ENCODE results near the gene TEAD4. TPM values are rescaled to one million over a fixed set of nuclear protein-coding genes. Genes with fewer than 3 reads are reported as not detected.

The TEAD4 gene
- total and polyA plus RNA-seq, 2 experiments from 2014 or later = 68.1 to 145 TPM

DNA sequence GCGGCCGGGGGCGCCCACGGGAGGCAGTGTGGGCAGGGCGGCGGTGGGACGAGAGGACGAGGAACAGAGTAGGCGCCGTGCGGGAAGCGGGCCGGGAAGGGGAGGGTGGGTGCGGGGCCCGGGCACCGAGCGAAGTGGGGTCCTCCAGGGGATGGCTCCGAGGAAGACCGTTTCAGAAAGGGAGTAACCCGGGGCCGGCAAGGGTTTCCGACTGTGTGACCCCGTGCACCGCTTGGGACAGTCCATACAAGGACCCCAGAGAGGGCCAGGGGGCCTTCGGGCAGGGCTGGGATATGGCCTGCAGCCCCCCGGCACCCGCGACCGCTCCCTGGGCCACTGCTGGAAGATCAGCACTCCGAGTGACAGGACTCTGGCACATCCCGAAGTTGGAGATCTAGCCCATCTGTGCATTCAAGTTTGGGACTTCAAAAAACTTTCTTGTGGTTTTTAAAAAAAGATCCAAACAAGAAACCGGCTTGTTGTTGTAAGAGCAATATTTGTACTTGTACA is 118.4 kb downstream of the TEAD4 start:
- Histone ChIP-seq H3K4me1 (ENCODE audit: insufficient read depth) (peaks cover 12% of the 10 kb centered on the region; the same call in 1 of the 2 replicates), H3K4me3 (peak overlapping the region; percentile 76), H3K9me2 (ENCODE audit: insufficient read depth) (no peaks in the 10 kb centered on the region), H3K36me3 (ENCODE audit: insufficient read depth) (no peaks in the 10 kb centered on the region), H3F3A (replicated peaks; ENCODE audit: low read depth) (0 out of 2 replicates have a peak, but pooled peaks cover 2% of the 10 kb centered on the region), H3K4me2 (peak overlapping the region; percentile 75), H2AFZ (peak overlapping the region; percentile 83; the same call in 1 of the 2 replicates), H3K27me3 (ENCODE audit: insufficient read depth) (0 out of 2 replicates have a peak, but pooled peaks cover 9% of the 10 kb centered on the region), H3K79me2 (replicated peaks; ENCODE audit: insufficient read depth) (peaks cover 11% of the 10 kb centered on the region), H4K20me1 (replicated peaks; ENCODE audit: insufficient read depth) (peaks cover 12% of the 10 kb centered on the region; the same call in 1 of the 2 replicates), H3K27ac (ENCODE audit: low read depth) (no peak overlapping the region)
- Mint-ChIP-seq H3K27ac (no peak overlapping the region), H3K4me3 (peak overlapping the region; percentile 72), H3K4me1 (peaks cover 8% of the 10 kb centered on the region), H3K27me3 (ENCODE audit: insufficient read depth, low read depth, poor library complexity) (peaks cover 21% of the 10 kb centered on the region), H3K9me3 (no peaks in the 10 kb centered on the region; the same call in 1 of the 3 replicates), H3K36me3 (ENCODE audit: low read depth) (peaks cover 5% of the 10 kb centered on the region; the same call in 1 of the 3 replicates)
- ATAC-seq (peak; percentile 12), DNase-seq (ENCODE audit: low spot score) (peak; percentile 42)
- TF ChIP-seq JUNB (IDR thresholded peaks at IDR 0.05; ENCODE audit: unreplicated experiment) = no peak
- TF ChIP-seq POLR2AphosphoS5 (IDR thresholded peaks at IDR 0.05; ENCODE audit: low read depth) = no peak
- TF ChIP-seq REST (IDR thresholded peaks at IDR 0.05; ENCODE audit: unreplicated experiment) = no peak
- no peak for TF ChIP-seq ZNF462 (CRISPR knock-in tag; IDR thresholded peaks at IDR 0.05)
- TF ChIP-seq STAT1 (IDR thresholded peaks at IDR 0.05; ENCODE audit: unreplicated experiment) = no peak
- TF ChIP-seq, protein P1, sequence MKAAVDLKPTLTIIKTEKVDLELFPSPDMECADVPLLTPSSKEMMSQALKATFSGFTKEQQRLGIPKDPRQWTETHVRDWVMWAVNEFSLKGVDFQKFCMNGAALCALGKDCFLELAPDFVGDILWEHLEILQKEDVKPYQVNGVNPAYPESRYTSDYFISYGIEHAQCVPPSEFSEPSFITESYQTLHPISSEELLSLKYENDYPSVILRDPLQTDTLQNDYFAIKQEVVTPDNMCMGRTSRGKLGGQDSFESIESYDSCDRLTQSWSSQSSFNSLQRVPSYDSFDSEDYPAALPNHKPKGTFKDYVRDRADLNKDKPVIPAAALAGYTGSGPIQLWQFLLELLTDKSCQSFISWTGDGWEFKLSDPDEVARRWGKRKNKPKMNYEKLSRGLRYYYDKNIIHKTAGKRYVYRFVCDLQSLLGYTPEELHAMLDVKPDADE (IDR thresholded peaks at IDR 0.05) = no peak
- TF ChIP-seq CREB1 (CRISPR knock-in tag; IDR thresholded peaks at IDR 0.05; ENCODE audit: low read depth) = no peak
- TF ChIP-seq EZH2 (IDR thresholded peaks at IDR 0.05; ENCODE audit: low read depth, unreplicated experiment) = no peak
- TF ChIP-seq ZNF114 (CRISPR knock-in tag; IDR thresholded peaks at IDR 0.05) = no peak
- TF ChIP-seq, protein P2, sequence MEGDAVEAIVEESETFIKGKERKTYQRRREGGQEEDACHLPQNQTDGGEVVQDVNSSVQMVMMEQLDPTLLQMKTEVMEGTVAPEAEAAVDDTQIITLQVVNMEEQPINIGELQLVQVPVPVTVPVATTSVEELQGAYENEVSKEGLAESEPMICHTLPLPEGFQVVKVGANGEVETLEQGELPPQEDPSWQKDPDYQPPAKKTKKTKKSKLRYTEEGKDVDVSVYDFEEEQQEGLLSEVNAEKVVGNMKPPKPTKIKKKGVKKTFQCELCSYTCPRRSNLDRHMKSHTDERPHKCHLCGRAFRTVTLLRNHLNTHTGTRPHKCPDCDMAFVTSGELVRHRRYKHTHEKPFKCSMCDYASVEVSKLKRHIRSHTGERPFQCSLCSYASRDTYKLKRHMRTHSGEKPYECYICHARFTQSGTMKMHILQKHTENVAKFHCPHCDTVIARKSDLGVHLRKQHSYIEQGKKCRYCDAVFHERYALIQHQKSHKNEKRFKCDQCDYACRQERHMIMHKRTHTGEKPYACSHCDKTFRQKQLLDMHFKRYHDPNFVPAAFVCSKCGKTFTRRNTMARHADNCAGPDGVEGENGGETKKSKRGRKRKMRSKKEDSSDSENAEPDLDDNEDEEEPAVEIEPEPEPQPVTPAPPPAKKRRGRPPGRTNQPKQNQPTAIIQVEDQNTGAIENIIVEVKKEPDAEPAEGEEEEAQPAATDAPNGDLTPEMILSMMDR (conservative IDR thresholded peaks at IDR 0.05; ENCODE audit: low read depth in 2 of 2) = no peak
